ENCODE measurements around the gene GPR161. TPM values are rescaled to one million over a fixed set of nuclear protein-coding genes. Genes with fewer than 3 reads are reported as not detected.

Gene GPR161
- polyA plus RNA-seq, 1 experiment, result 20.4 TPM

DNA sequence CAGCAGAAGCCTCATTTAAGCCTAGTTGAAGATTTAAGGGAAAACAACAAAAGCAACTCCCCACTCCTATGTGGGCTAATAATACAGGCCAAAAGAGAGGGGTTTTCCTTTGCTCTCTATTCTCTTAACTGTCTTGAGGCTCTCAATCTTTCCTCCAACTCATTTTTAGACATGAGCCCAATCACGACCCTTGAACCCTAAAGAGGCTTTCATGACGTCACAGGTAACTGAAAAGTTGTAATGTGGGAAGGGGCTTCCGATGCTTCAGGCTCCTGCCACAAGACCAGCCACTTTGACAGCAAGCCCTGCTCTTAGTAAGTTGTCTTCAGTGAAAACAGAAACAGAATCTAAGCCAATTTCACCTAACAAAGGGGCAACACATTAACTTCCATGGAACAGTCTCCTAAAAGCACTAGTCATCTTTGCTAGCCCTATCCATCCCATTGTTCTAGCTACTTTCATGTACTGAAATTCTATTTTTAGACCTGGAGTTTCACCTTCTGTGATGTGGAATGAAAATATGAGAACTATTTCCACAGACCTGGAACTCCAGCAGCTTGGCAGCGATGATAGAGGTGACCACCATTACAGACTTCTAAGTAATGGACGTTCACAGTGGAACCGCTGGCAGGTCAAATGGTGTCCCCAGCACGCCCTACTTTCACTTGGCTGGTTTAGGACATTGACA, 36.3 kb downstream of the GPR161 start:
- POLR2A ChIA-PET, result no interaction called here
- CTCF ChIA-PET, result interaction anchor here (0.9 to 1.1 kb wide), 3 partner anchors 16 to 23 kb away, joined by 3 to 9 read pairs (median 4); no protein-coding TSS in a partner anchor
- Histone ChIP-seq H3K4me3 (ENCODE audit: low read depth, low read length) (no peak overlapping the region), H3K27me3 (ENCODE audit: control insufficient read depth, insufficient read depth, low read length) (no peaks in the 10 kb centered on the region), H3K36me3 (ENCODE audit: control insufficient read depth, insufficient read depth, low read length) (peaks cover 7% of the 10 kb centered on the region)
- no peak for TF ChIP-seq CTCF (IDR thresholded peaks at IDR 0.05; ENCODE audit: insufficient read depth, low read depth, low read length)
- no peak for DNase-seq (ENCODE audit: low read depth)

GRCh38 chr1:168099337-168099801, 37.4 kb downstream of the GPR161 start:
- no peak for DNase-seq (ENCODE audit: low read depth)
- no peak for TF ChIP-seq CTCF (IDR thresholded peaks at IDR 0.05; ENCODE audit: insufficient read depth, low read depth, low read length)
- Histone ChIP-seq H3K4me3 (ENCODE audit: low read depth, low read length) (no peak overlapping the region), H3K36me3 (ENCODE audit: control insufficient read depth, insufficient read depth, low read length) (peaks cover 5% of the 10 kb centered on the region), H3K27me3 (ENCODE audit: control insufficient read depth, insufficient read depth, low read length) (no peaks in the 10 kb centered on the region)
- ChIA-PET POLR2A (no interaction called here), CTCF (interaction anchor here (1.0 to 2.2 kb wide), 2 partner anchors 14 to 17 kb away, joined by 3 to 6 read pairs; no protein-coding TSS in a partner anchor)

DNA sequence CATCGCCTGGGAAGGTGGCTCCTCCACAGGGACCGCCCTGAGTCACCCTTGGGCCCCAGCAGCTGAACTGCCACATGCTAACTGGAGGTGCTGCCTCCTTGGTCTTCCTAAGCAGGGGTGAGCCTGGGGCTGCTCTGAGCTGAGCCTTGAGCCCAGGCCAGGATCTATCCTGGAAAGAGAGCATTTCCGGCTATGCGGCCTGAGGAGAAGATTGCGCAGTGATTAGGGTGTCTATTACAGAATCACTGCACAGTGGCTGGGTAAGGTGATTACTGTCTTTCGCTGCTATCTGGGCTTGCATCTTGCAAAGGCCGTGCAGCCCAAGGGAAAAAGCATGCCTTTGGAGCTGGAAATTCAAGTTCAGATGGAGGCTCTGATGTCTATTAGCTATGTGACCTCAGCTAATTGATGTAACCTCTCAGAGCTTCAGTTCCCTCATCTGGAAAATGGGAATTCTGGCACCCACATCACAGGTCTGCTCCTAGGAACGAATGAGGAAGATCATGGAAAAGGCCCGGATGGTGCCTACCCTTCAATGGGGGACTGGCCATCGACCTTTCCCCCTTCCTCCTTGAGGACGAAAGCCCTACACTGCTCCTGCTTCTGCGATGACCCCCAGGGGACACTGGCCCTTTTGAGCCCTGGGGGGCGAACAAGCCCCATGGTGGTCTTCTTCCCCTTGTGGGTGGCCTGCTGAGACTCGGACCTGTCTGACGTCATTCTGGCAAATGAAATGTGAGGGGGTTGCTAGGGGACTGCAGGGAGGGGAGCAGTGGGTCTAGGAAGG, 38.0 kb downstream of the GPR161 start:
- TF ChIP-seq CTCF (IDR thresholded peaks at IDR 0.05; ENCODE audit: insufficient read depth, low read depth, low read length), result no peak
- H3K4me3 ChIP-seq (ENCODE audit: low read depth, low read length), result no peak overlapping the region
- CTCF ChIA-PET, result interaction anchor here (1.0 to 2.2 kb wide), 3 partner anchors 13 to 17 kb away, joined by 3 to 6 read pairs (median 4); no protein-coding TSS in a partner anchor
- POLR2A ChIA-PET, result no interaction called here
- no peaks in the 10 kb centered on the region for H3K27me3 ChIP-seq (ENCODE audit: control insufficient read depth, insufficient read depth, low read length)
- DNase-seq (ENCODE audit: low read depth), result no peak
- peaks cover 5% of the 10 kb centered on the region for H3K36me3 ChIP-seq (ENCODE audit: control insufficient read depth, insufficient read depth, low read length)

DNA sequence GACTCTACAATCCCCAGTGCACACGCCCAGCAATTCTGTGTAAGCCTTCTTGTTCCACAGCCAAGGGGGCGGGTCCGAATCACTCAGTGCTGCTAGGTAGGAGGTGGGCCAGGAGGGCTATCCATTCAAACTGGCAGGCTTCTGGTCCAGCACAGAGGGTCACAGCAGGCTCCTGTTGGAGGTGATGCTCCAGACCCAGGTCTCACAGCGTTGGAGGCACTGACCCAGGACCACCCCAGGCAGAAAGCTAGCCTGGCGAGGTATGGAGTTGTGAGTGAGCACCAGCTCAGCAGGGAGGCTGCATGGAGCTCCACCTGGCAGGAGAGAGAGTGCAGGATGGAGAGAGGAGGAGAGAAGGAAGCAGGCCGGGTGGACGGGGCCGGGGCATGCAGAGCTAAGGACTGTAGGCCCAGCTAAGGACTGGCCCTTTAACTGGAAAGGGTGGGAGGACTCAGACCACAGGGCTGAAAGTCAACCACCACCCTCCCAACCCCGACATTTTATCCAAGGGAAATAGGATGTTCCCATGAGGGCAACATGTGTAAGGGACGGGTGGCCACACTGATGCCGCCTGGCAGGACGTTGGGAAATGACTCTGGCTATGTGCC, 38.7 kb downstream of the GPR161 start:
- no peak for DNase-seq (ENCODE audit: low read depth)
- ChIA-PET POLR2A (no interaction called here), CTCF (interaction anchor here (1.0 to 2.2 kb wide), 2 partner anchors 14 to 16 kb away, joined by 4 to 6 read pairs; no protein-coding TSS in a partner anchor)
- Histone ChIP-seq H3K4me3 (ENCODE audit: low read depth, low read length) (no peak overlapping the region), H3K27me3 (ENCODE audit: control insufficient read depth, insufficient read depth, low read length) (no peaks in the 10 kb centered on the region), H3K36me3 (ENCODE audit: control insufficient read depth, insufficient read depth, low read length) (peaks cover 6% of the 10 kb centered on the region; the same call in 1 of the 2 replicates)
- TF ChIP-seq CTCF (IDR thresholded peaks at IDR 0.05; ENCODE audit: insufficient read depth, low read depth, low read length), result no peak
